ENCODE results near the gene ERG. TPM values are rescaled to one million over a fixed set of nuclear protein-coding genes. Genes with fewer than 3 reads are reported as not detected.
A peak's percentile ranks its signal among the peaks of the same experiment; 100 is the strongest.

ERG gene
- total and polyA plus RNA-seq, 5 donors from 2014 or later: 1.5 TPM; not detected in 4

- Mint-ChIP-seq H3K9me3 (peaks cover 0 to 4% (median 0%) of the 10 kb centered on the region in 7 donors), H3K4me3 (no peak overlapping the region), H3K36me3 (no peaks in the 10 kb centered on the region), H3K27me3 (peaks cover 12% of the 10 kb centered on the region), H3K4me1 (no peaks in the 10 kb centered on the region), H3K27ac (no peak overlapping the region)
- Histone ChIP-seq H3K9me3 (ENCODE audit: control insufficient read depth in 2 of 2, low read length in 2 of 2) (no peaks in the 10 kb centered on the region), H3K4me3 (ENCODE audit: low read depth, low read length) (no peak overlapping the region), H3K4me1 (ENCODE audit: control insufficient read depth, insufficient read depth, low read length, poor library complexity, severe bottlenecking) (no peaks in the 10 kb centered on the region), H3K36me3 (ENCODE audit: control insufficient read depth, insufficient read depth, low read length) (no peaks in the 10 kb centered on the region), H3K27ac (ENCODE audit: insufficient read depth, low read length, poor library complexity, severe bottlenecking) (no peak overlapping the region), H3K27me3 (ENCODE audit: control insufficient read depth, insufficient read depth, low read length) (no peaks in the 10 kb centered on the region)
- no peak for DNase-seq
- ATAC-seq (ENCODE audit: low read depth in 2 of 2): peak in 1 of 2 donors; percentile 34
These were observed 122.0 kb downstream of the ERG start for GRCh38 chr21:38376235-38376634.

- Histone ChIP-seq H3K27ac (ENCODE audit: insufficient read depth, low read length, poor library complexity, severe bottlenecking) (no peak overlapping the region), H3K27me3 (ENCODE audit: control insufficient read depth, insufficient read depth, low read length) (no peaks in the 10 kb centered on the region), H3K36me3 (ENCODE audit: control insufficient read depth, insufficient read depth, low read length) (no peaks in the 10 kb centered on the region), H3K9me3 (ENCODE audit: control insufficient read depth in 2 of 2, low read length in 2 of 2) (no peaks in the 10 kb centered on the region), H3K4me3 (ENCODE audit: low read depth, low read length) (no peak overlapping the region), H3K4me1 (ENCODE audit: control insufficient read depth, insufficient read depth, low read length, poor library complexity, severe bottlenecking) (no peaks in the 10 kb centered on the region)
- Mint-ChIP-seq H3K27me3 (no peaks in the 10 kb centered on the region), H3K9me3 (peaks cover 0 to 1% (median 0%) of the 10 kb centered on the region in 7 donors), H3K36me3 (no peaks in the 10 kb centered on the region), H3K4me3 (no peak overlapping the region), H3K4me1 (no peaks in the 10 kb centered on the region), H3K27ac (no peak overlapping the region)
- DNase-seq (no peak), ATAC-seq (ENCODE audit: low read depth in 2 of 2) (no peak)
These were observed 130.6 kb downstream of the ERG start for GRCh38 chr21:38367646-38368045.

- H3K9me3 ChIP-seq (ENCODE audit: control insufficient read depth in 2 of 2, low read length in 2 of 2): no peaks in the 10 kb centered on the region
- H3K4me3 Mint-ChIP-seq: no peak overlapping the region
- no peaks in the 10 kb centered on the region for H3K36me3 ChIP-seq (ENCODE audit: control insufficient read depth, insufficient read depth, low read length)
- no peak overlapping the region for H3K27ac ChIP-seq (ENCODE audit: insufficient read depth, low read length, poor library complexity, severe bottlenecking)
- H3K4me3 ChIP-seq (ENCODE audit: low read depth, low read length): no peak overlapping the region
- H3K27ac Mint-ChIP-seq: no peak overlapping the region
- H3K4me1 ChIP-seq (ENCODE audit: control insufficient read depth, insufficient read depth, low read length, poor library complexity, severe bottlenecking): no peaks in the 10 kb centered on the region
- no peaks in the 10 kb centered on the region for H3K27me3 Mint-ChIP-seq
- peaks cover 0 to 1% (median 0%) of the 10 kb centered on the region in 7 donors for H3K9me3 Mint-ChIP-seq
- ATAC-seq (ENCODE audit: low read depth in 2 of 2): no peak
- H3K27me3 ChIP-seq (ENCODE audit: control insufficient read depth, insufficient read depth, low read length): no peaks in the 10 kb centered on the region
- H3K4me1 Mint-ChIP-seq: no peaks in the 10 kb centered on the region
- no peak for DNase-seq
- no peaks in the 10 kb centered on the region for H3K36me3 Mint-ChIP-seq
These were observed 132.8 kb downstream of the ERG start for GRCh38 chr21:38365521-38365920.

- no peak overlapping the region for H3K4me3 ChIP-seq (ENCODE audit: low read depth, low read length)
- Mint-ChIP-seq H3K27me3 (peaks cover 4% of the 10 kb centered on the region), H3K4me1 (no peaks in the 10 kb centered on the region), H3K36me3 (no peaks in the 10 kb centered on the region), H3K9me3 (peaks cover 0 to 2% (median 0%) of the 10 kb centered on the region in 7 donors), H3K27ac (no peak overlapping the region), H3K4me3 (no peak overlapping the region)
- H3K36me3 ChIP-seq (ENCODE audit: control insufficient read depth, insufficient read depth, low read length): no peaks in the 10 kb centered on the region
- no peaks in the 10 kb centered on the region for H3K27me3 ChIP-seq (ENCODE audit: control insufficient read depth, insufficient read depth, low read length)
- no peak overlapping the region for H3K27ac ChIP-seq (ENCODE audit: insufficient read depth, low read length, poor library complexity, severe bottlenecking)
- no peaks in the 10 kb centered on the region for H3K9me3 ChIP-seq (ENCODE audit: control insufficient read depth in 2 of 2, low read length in 2 of 2)
- DNase-seq: no peak
- ATAC-seq (ENCODE audit: low read depth in 2 of 2): no peak
- H3K4me1 ChIP-seq (ENCODE audit: control insufficient read depth, insufficient read depth, low read length, poor library complexity, severe bottlenecking): no peaks in the 10 kb centered on the region
These were observed 134.6 kb downstream of the ERG start for GRCh38 chr21:38363693-38364092.

GRCh38 chr21:38361324-38361723 lies 137.0 kb downstream of the ERG start:
- Mint-ChIP-seq H3K27me3 (peaks cover 4% of the 10 kb centered on the region), H3K4me1 (peaks cover 0 to 3% (median 0%) of the 10 kb centered on the region in 4 donors), H3K9me3 (peaks cover 0 to 2% (median 0%) of the 10 kb centered on the region in 7 donors), H3K27ac (no peak overlapping the region), H3K4me3 (no peak overlapping the region), H3K36me3 (no peaks in the 10 kb centered on the region)
- Histone ChIP-seq H3K4me1 (ENCODE audit: control insufficient read depth, insufficient read depth, low read length, poor library complexity, severe bottlenecking) (no peaks in the 10 kb centered on the region), H3K27me3 (ENCODE audit: control insufficient read depth, insufficient read depth, low read length) (no peaks in the 10 kb centered on the region), H3K27ac (ENCODE audit: insufficient read depth, low read length, poor library complexity, severe bottlenecking) (no peak overlapping the region), H3K4me3 (ENCODE audit: low read depth, low read length) (no peak overlapping the region), H3K9me3 (ENCODE audit: control insufficient read depth in 2 of 2, low read length in 2 of 2) (peaks cover 0 to 2% of the 10 kb centered on the region in 2 experiments), H3K36me3 (ENCODE audit: control insufficient read depth, insufficient read depth, low read length) (no peaks in the 10 kb centered on the region)
- DNase-seq: no peak
- ATAC-seq (ENCODE audit: low read depth in 2 of 2): no peak

- Mint-ChIP-seq H3K4me3 (no peak overlapping the region), H3K4me1 (peaks cover 0 to 5% (median 0%) of the 10 kb centered on the region in 4 donors), H3K27me3 (peaks cover 4% of the 10 kb centered on the region), H3K27ac (no peak overlapping the region), H3K36me3 (no peaks in the 10 kb centered on the region), H3K9me3 (peaks cover 0 to 2% (median 0%) of the 10 kb centered on the region in 7 donors)
- DNase-seq: no peak
- Histone ChIP-seq H3K4me1 (ENCODE audit: control insufficient read depth, insufficient read depth, low read length, poor library complexity, severe bottlenecking) (no peaks in the 10 kb centered on the region), H3K4me3 (ENCODE audit: low read depth, low read length) (no peak overlapping the region), H3K27ac (ENCODE audit: insufficient read depth, low read length, poor library complexity, severe bottlenecking) (no peak overlapping the region), H3K27me3 (ENCODE audit: control insufficient read depth, insufficient read depth, low read length) (no peaks in the 10 kb centered on the region), H3K36me3 (ENCODE audit: control insufficient read depth, insufficient read depth, low read length) (no peaks in the 10 kb centered on the region), H3K9me3 (ENCODE audit: control insufficient read depth in 2 of 2, low read length in 2 of 2) (peaks cover 0 to 2% of the 10 kb centered on the region in 2 experiments)
- no peak for ATAC-seq (ENCODE audit: low read depth in 2 of 2)
These were observed 138.4 kb downstream of the ERG start for GRCh38 chr21:38359835-38360234.

- ATAC-seq (ENCODE audit: low read depth in 2 of 2) (no peak), DNase-seq (no peak)
- Histone ChIP-seq H3K9me3 (ENCODE audit: control insufficient read depth in 2 of 2, low read length in 2 of 2) (peaks cover 0 to 2% of the 10 kb centered on the region in 2 experiments), H3K27me3 (ENCODE audit: control insufficient read depth, insufficient read depth, low read length) (no peaks in the 10 kb centered on the region), H3K36me3 (ENCODE audit: control insufficient read depth, insufficient read depth, low read length) (no peaks in the 10 kb centered on the region), H3K4me3 (ENCODE audit: low read depth, low read length) (no peak overlapping the region), H3K27ac (ENCODE audit: insufficient read depth, low read length, poor library complexity, severe bottlenecking) (no peak overlapping the region), H3K4me1 (ENCODE audit: control insufficient read depth, insufficient read depth, low read length, poor library complexity, severe bottlenecking) (no peaks in the 10 kb centered on the region)
- H3K27me3 Mint-ChIP-seq: peaks cover 4% of the 10 kb centered on the region
- H3K4me3 Mint-ChIP-seq: no peak overlapping the region
- no peak overlapping the region for H3K27ac Mint-ChIP-seq
- H3K36me3 Mint-ChIP-seq: no peaks in the 10 kb centered on the region
- H3K4me1 Mint-ChIP-seq: peaks cover 0 to 5% (median 0%) of the 10 kb centered on the region in 4 donors
- H3K9me3 Mint-ChIP-seq: peaks cover 0 to 2% (median 0%) of the 10 kb centered on the region in 7 donors
These were observed 139.2 kb downstream of the ERG start for GRCh38 chr21:38359090-38359489.

GRCh38 chr21:38358666-38359065 lies 139.6 kb downstream of the ERG start:
- Mint-ChIP-seq H3K4me1 (peaks cover 0 to 5% (median 0%) of the 10 kb centered on the region in 4 donors), H3K27ac (no peak overlapping the region), H3K4me3 (no peak overlapping the region), H3K27me3 (peaks cover 4% of the 10 kb centered on the region), H3K36me3 (no peaks in the 10 kb centered on the region), H3K9me3 (peaks cover 0 to 2% (median 0%) of the 10 kb centered on the region in 7 donors)
- H3K27ac ChIP-seq (ENCODE audit: insufficient read depth, low read length, poor library complexity, severe bottlenecking): no peak overlapping the region
- H3K36me3 ChIP-seq (ENCODE audit: control insufficient read depth, insufficient read depth, low read length): no peaks in the 10 kb centered on the region
- DNase-seq (no peak), ATAC-seq (ENCODE audit: low read depth in 2 of 2) (no peak)
- peaks cover 0 to 2% of the 10 kb centered on the region in 2 experiments for H3K9me3 ChIP-seq (ENCODE audit: control insufficient read depth in 2 of 2, low read length in 2 of 2)
- no peak overlapping the region for H3K4me3 ChIP-seq (ENCODE audit: low read depth, low read length)
- H3K27me3 ChIP-seq (ENCODE audit: control insufficient read depth, insufficient read depth, low read length): no peaks in the 10 kb centered on the region
- no peaks in the 10 kb centered on the region for H3K4me1 ChIP-seq (ENCODE audit: control insufficient read depth, insufficient read depth, low read length, poor library complexity, severe bottlenecking)
